T-helper 17 cell (primary cell): ENCODE results near the gene ELF5. TPM values are rescaled to one million over a fixed set of nuclear protein-coding genes. Genes with fewer than 3 reads are reported as not detected.

Experiments
- ATAC-seq: fragments of 150-1000 bp; cut with Tn5 transposase; 2 replicates; pipeline ENCODE4 v1.10.0; 2021; ENCODE audit warnings: mild to moderate bottlenecking, moderate library complexity
- DNase-seq, 3 donors: peaks; one replicate each; pipeline versions ENCODE4 v3.0.0 to v3.0.0-alpha.2; 2020 to 2021
- H3K9me3 ChIP-seq: one replicate; pipeline ENCODE4 v1.7.0; 2013; ENCODE audit warnings: low read length, mild to moderate bottlenecking; ENCODE audit not compliant: control insufficient read depth, poor library complexity, severe bottlenecking
- H3K27ac Mint-ChIP-seq: one replicate; pipeline ENCODE4 v1.8.0; 2022; ENCODE audit warnings: mild to moderate bottlenecking, moderate library complexity, mixed read lengths
- H3K27me3 Mint-ChIP-seq: one replicate; pipeline ENCODE4 v1.8.0; 2022; ENCODE audit warnings: mixed read lengths
- H3K36me3 Mint-ChIP-seq: one replicate; pipeline ENCODE4 v1.8.0; 2022; ENCODE audit warnings: low read depth, mixed read lengths
- H3K4me1 Mint-ChIP-seq: one replicate; pipeline ENCODE4 v1.8.0; 2022; ENCODE audit warnings: mild to moderate bottlenecking, mixed read lengths
- H3K4me3 Mint-ChIP-seq: one replicate; pipeline ENCODE4 v1.8.0; 2022; ENCODE audit warnings: mild to moderate bottlenecking, moderate library complexity, mixed read lengths
- total RNA-seq, 4 donors: library from RNA in 2 of 4; stranded (reverse) in 2 of 4; gene quantifications; one replicate each; pipeline ENCODE4 v1.2.3 and lab custom pipeline; 2022 to 2026

The ELF5 gene
- total RNA-seq, 2 donors from 2014 or later = not detected

- Mint-ChIP-seq H3K36me3 (no peaks in the 10 kb centered on the region), H3K27me3 (peaks cover 24% of the 10 kb centered on the region), H3K4me1 (no peaks in the 10 kb centered on the region), H3K27ac (no peak overlapping the region), H3K4me3 (no peak overlapping the region)
- peaks cover 6% of the 10 kb centered on the region for H3K9me3 ChIP-seq
- DNase-seq (peak in 1 of 3 donors; percentile 31), ATAC-seq (peak; percentile 87)
These were observed 533 bp downstream of the ELF5 start for GRCh38 chr11:34512840-34513681.

- ATAC-seq (no peak), DNase-seq (no peak)
- Mint-ChIP-seq H3K4me3 (no peak overlapping the region), H3K4me1 (no peaks in the 10 kb centered on the region), H3K36me3 (no peaks in the 10 kb centered on the region), H3K27me3 (peaks cover 7% of the 10 kb centered on the region), H3K27ac (no peak overlapping the region)
- peaks cover 2% of the 10 kb centered on the region for H3K9me3 ChIP-seq
These were observed 2.9 kb downstream of the ELF5 start for GRCh38 chr11:34510673-34511072.

- H3K36me3 Mint-ChIP-seq = no peaks in the 10 kb centered on the region
These were observed 3.4 kb downstream of the ELF5 start for GRCh38 chr11:34510218-34510617.

GRCh38 chr11:34509336-34509876 lies 4.2 kb downstream of the ELF5 start:
- DNase-seq (no peak), ATAC-seq (no peak)
- H3K9me3 ChIP-seq = peaks cover 2% of the 10 kb centered on the region
- Mint-ChIP-seq H3K4me3 (no peak overlapping the region), H3K27ac (no peak overlapping the region), H3K27me3 (peaks cover 6% of the 10 kb centered on the region), H3K4me1 (no peaks in the 10 kb centered on the region), H3K36me3 (no peaks in the 10 kb centered on the region)

More at GRCh38 chr11:34510218-34510617, 3.4 kb downstream of the ELF5 start:
- H3K4me1 Mint-ChIP-seq = no peaks in the 10 kb centered on the region
- peaks cover 2% of the 10 kb centered on the region for H3K9me3 ChIP-seq
- ATAC-seq (no peak), DNase-seq (no peak)
- H3K4me3 Mint-ChIP-seq = no peak overlapping the region
- H3K27ac Mint-ChIP-seq = no peak overlapping the region
- peaks cover 5% of the 10 kb centered on the region for H3K27me3 Mint-ChIP-seq

GRCh38 chr11:34508524-34508923 lies 5.1 kb downstream of the ELF5 start:
- ATAC-seq (no peak), DNase-seq (no peak)
- Mint-ChIP-seq H3K27ac (no peak overlapping the region), H3K4me3 (no peak overlapping the region), H3K27me3 (peaks cover 14% of the 10 kb centered on the region), H3K36me3 (no peaks in the 10 kb centered on the region), H3K4me1 (no peaks in the 10 kb centered on the region)
- no peaks in the 10 kb centered on the region for H3K9me3 ChIP-seq

GRCh38 chr11:34507610-34508009 lies 6.0 kb downstream of the ELF5 start:
- DNase-seq (no peak), ATAC-seq (no peak)
- H3K4me1 Mint-ChIP-seq = no peaks in the 10 kb centered on the region
- H3K9me3 ChIP-seq = no peaks in the 10 kb centered on the region
- H3K27ac Mint-ChIP-seq = no peak overlapping the region
- H3K27me3 Mint-ChIP-seq = peaks cover 12% of the 10 kb centered on the region
- H3K4me3 Mint-ChIP-seq = no peak overlapping the region
- no peaks in the 10 kb centered on the region for H3K36me3 Mint-ChIP-seq

GRCh38 chr11:34507156-34507555 lies 6.4 kb downstream of the ELF5 start:
- Mint-ChIP-seq H3K4me3 (no peak overlapping the region), H3K36me3 (no peaks in the 10 kb centered on the region), H3K4me1 (no peaks in the 10 kb centered on the region), H3K27me3 (peaks cover 12% of the 10 kb centered on the region), H3K27ac (no peak overlapping the region)
- DNase-seq = no peak
- ATAC-seq = no peak
- H3K9me3 ChIP-seq = no peaks in the 10 kb centered on the region

- no peak overlapping the region for H3K4me3 Mint-ChIP-seq
- peaks cover 24% of the 10 kb centered on the region for H3K27me3 Mint-ChIP-seq
- DNase-seq (no peak), ATAC-seq (no peak)
- H3K9me3 ChIP-seq = no peaks in the 10 kb centered on the region
- no peak overlapping the region for H3K27ac Mint-ChIP-seq
- no peaks in the 10 kb centered on the region for H3K36me3 Mint-ChIP-seq
- H3K4me1 Mint-ChIP-seq = no peaks in the 10 kb centered on the region
These were observed 7.7 kb downstream of the ELF5 start for GRCh38 chr11:34505874-34506273.

GRCh38 chr11:34502949-34503348 lies 10.6 kb downstream of the ELF5 start:
- Mint-ChIP-seq H3K36me3 (no peaks in the 10 kb centered on the region), H3K27me3 (peaks cover 40% of the 10 kb centered on the region), H3K27ac (no peak overlapping the region), H3K4me3 (no peak overlapping the region), H3K4me1 (no peaks in the 10 kb centered on the region)
- H3K9me3 ChIP-seq = no peaks in the 10 kb centered on the region
- DNase-seq (no peak), ATAC-seq (no peak)

GRCh38 chr11:34501949-34502348 lies 11.6 kb downstream of the ELF5 start:
- H3K9me3 ChIP-seq = no peaks in the 10 kb centered on the region
- Mint-ChIP-seq H3K27me3 (peaks cover 45% of the 10 kb centered on the region), H3K4me1 (no peaks in the 10 kb centered on the region), H3K27ac (no peak overlapping the region), H3K4me3 (peak overlapping the region; percentile 26), H3K36me3 (no peaks in the 10 kb centered on the region)
- DNase-seq (no peak), ATAC-seq (no peak)

- Mint-ChIP-seq H3K4me3 (no peak overlapping the region), H3K27ac (no peak overlapping the region)
These were observed 12.1 kb downstream of the ELF5 start for GRCh38 chr11:34501500-34501899.

GRCh38 chr11:34499719-34500500 lies 13.7 kb downstream of the ELF5 start:
- H3K9me3 ChIP-seq = no peaks in the 10 kb centered on the region
- H3K36me3 Mint-ChIP-seq = no peaks in the 10 kb centered on the region
- DNase-seq (no peak), ATAC-seq (no peak)
- peaks cover 54% of the 10 kb centered on the region for H3K27me3 Mint-ChIP-seq
- H3K27ac Mint-ChIP-seq = no peak overlapping the region
- no peak overlapping the region for H3K4me3 Mint-ChIP-seq
- no peaks in the 10 kb centered on the region for H3K4me1 Mint-ChIP-seq

More at GRCh38 chr11:34501500-34501899, 12.1 kb downstream of the ELF5 start:
- Mint-ChIP-seq H3K4me1 (no peaks in the 10 kb centered on the region), H3K27me3 (peaks cover 49% of the 10 kb centered on the region), H3K36me3 (no peaks in the 10 kb centered on the region)
- DNase-seq (no peak), ATAC-seq (no peak)
- no peaks in the 10 kb centered on the region for H3K9me3 ChIP-seq

- Mint-ChIP-seq H3K27ac (no peak overlapping the region), H3K4me1 (no peaks in the 10 kb centered on the region), H3K36me3 (no peaks in the 10 kb centered on the region), H3K27me3 (peaks cover 51% of the 10 kb centered on the region), H3K4me3 (no peak overlapping the region)
- DNase-seq (no peak), ATAC-seq (no peak)
- H3K9me3 ChIP-seq = no peaks in the 10 kb centered on the region
These were observed 17.7 kb downstream of the ELF5 start for GRCh38 chr11:34495724-34496377.
